Activated CD8-positive, alpha-beta memory T cell treated with anti-CD3 and anti-CD28 coated beads, Interleukin-2, amount 50 U/mL, for 1 hour (primary cell): ENCODE data around the gene NANP.
"Not testable (repeated sequence)": the region's sequence is repeated elsewhere in the genome, so short reads cannot be mapped to it uniquely, and the experiment has no call there.

Source experiments
- DNase-seq: peaks from one replicate; pipeline ENCODE4 v3.0.0-alpha.2; 2020; ENCODE audit errors: extremely low read depth

NANP gene

GRCh38 chr20:25623736-25624499, at the start of gene NANP:
Gene NANP (minus strand): TSS chr20:25624014. CDS start chr20:25623948, 66 bp downstream.
- peak; percentile 58 for DNase-seq

- DNase-seq = no peak
These were observed 48.9 kb upstream of the NANP start for GRCh38 chr20:25672659-25673235.

GRCh38 chr20:25669826-25670422, 46.1 kb upstream of the NANP start:
- no peak for DNase-seq

- DNase-seq = no peak
These were observed 44.6 kb upstream of the NANP start for GRCh38 chr20:25668446-25668845.

- DNase-seq = no peak
These were observed 36.2 kb upstream of the NANP start for GRCh38 chr20:25659999-25660398.

GRCh38 chr20:25654487-25654886, 30.7 kb upstream of the NANP start:
- no peak for DNase-seq

GRCh38 chr20:25652866-25653265, 29.1 kb upstream of the NANP start:
- not testable (repeated sequence) for DNase-seq

GRCh38 chr20:25644814-25645213, 21.0 kb upstream of the NANP start:
- DNase-seq = no peak

GRCh38 chr20:25643716-25644115, 19.9 kb upstream of the NANP start:
- DNase-seq = no peak

- DNase-seq = no peak
These were observed 13.4 kb upstream of the NANP start for GRCh38 chr20:25637247-25637646.

- DNase-seq = no peak
These were observed 9.4 kb upstream of the NANP start for GRCh38 chr20:25632940-25633790.

- DNase-seq = not testable (repeated sequence)
These were observed 6.8 kb upstream of the NANP start for GRCh38 chr20:25630615-25631014.

GRCh38 chr20:25629816-25630499, 6.1 kb upstream of the NANP start:
- no peak for DNase-seq

- DNase-seq = no peak
These were observed 3.0 kb upstream of the NANP start for GRCh38 chr20:25626779-25627178.

GRCh38 chr20:25624500-25624939, 706 bp upstream of the NANP start:
- no peak for DNase-seq

- no peak for DNase-seq
These were observed 534 bp downstream of the NANP start for GRCh38 chr20:25623225-25623735.

GRCh38 chr20:25622450-25623224, 1.2 kb downstream of the NANP start:
- DNase-seq = no peak

- no peak for DNase-seq
These were observed 1.8 kb downstream of the NANP start for GRCh38 chr20:25622049-25622448.

- no peak for DNase-seq
These were observed 4.3 kb downstream of the NANP start for GRCh38 chr20:25619514-25619913.

GRCh38 chr20:25608774-25609173, 15.0 kb downstream of the NANP start:
- no peak for DNase-seq
